Smooth muscle cell of the umbilical artery (primary cell): Measurements from ENCODE around the gene TJP3. TPM values are rescaled to one million over a fixed set of nuclear protein-coding genes. Genes with fewer than 3 reads are reported as not detected.

Experiments used
- total RNA-seq: library from RNA; depleted of rRNA; stranded (reverse); fragments of >200 nt; gene quantifications from 2 replicates; pipeline ENCODE4 v1.2.3, GENCODE V29; 2014

The TJP3 gene, protein sequence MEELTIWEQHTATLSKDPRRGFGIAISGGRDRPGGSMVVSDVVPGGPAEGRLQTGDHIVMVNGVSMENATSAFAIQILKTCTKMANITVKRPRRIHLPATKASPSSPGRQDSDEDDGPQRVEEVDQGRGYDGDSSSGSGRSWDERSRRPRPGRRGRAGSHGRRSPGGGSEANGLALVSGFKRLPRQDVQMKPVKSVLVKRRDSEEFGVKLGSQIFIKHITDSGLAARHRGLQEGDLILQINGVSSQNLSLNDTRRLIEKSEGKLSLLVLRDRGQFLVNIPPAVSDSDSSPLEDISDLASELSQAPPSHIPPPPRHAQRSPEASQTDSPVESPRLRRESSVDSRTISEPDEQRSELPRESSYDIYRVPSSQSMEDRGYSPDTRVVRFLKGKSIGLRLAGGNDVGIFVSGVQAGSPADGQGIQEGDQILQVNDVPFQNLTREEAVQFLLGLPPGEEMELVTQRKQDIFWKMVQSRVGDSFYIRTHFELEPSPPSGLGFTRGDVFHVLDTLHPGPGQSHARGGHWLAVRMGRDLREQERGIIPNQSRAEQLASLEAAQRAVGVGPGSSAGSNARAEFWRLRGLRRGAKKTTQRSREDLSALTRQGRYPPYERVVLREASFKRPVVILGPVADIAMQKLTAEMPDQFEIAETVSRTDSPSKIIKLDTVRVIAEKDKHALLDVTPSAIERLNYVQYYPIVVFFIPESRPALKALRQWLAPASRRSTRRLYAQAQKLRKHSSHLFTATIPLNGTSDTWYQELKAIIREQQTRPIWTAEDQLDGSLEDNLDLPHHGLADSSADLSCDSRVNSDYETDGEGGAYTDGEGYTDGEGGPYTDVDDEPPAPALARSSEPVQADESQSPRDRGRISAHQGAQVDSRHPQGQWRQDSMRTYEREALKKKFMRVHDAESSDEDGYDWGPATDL
- not detected in 2 replicates for total RNA-seq

DNA sequence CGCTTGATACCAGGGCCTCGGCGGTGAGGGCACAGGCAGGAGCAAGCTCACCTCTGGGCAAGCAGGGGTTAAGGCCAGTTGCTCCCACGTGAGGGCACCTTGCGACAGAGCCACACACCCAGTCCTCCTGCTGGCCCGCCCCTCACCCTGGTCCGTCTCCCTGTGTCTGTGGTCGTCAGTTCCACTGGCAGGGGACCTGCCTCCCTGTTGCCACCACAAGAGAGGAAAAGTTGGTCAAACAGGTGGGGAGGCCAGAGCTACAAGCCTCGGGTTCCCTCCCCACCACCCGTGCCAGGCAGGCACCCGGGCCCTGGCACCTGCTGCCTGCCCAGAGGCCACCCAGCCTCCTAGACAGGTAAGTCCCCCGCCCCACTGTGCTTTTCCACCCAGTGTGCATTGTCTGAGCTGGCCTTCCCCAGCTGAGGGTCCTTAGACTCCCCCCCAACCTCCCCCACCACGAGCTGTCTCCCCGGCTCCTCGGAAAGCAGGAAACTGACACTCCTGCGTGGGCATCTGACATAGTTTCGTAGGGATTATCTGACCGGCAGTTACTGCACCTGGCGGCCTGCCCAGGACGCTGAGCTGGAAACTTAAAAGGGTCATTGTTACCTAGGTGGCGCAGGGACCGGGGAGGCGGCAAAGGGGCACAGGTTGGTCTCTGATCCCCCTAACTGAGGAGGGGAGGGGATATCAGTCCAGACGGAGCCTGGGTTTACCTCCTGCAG lies at the start of gene TJP3:
Gene TJP3 (plus strand): TSS at position 178 of the 725 bp plus-strand sequence. CDS start 20,049 bp downstream, outside the sequence.

GRCh38 chr19:3700242-3701032 lies 7.7 kb upstream of the TJP3 start, which contains the start of gene PIP5K1C:
TSS of gene PIP5K1C (minus strand) at chr19:3700468. CDS start at chr19:3700390, 78 bp downstream.

GRCh38 chr19:3761382-3762129 lies 53.4 kb downstream of the TJP3 start, which contains the start of gene APBA3:
TSS of gene APBA3 (minus strand) at chr19:3761692. CDS start at chr19:3760264, 1,428 bp downstream.

DNA sequence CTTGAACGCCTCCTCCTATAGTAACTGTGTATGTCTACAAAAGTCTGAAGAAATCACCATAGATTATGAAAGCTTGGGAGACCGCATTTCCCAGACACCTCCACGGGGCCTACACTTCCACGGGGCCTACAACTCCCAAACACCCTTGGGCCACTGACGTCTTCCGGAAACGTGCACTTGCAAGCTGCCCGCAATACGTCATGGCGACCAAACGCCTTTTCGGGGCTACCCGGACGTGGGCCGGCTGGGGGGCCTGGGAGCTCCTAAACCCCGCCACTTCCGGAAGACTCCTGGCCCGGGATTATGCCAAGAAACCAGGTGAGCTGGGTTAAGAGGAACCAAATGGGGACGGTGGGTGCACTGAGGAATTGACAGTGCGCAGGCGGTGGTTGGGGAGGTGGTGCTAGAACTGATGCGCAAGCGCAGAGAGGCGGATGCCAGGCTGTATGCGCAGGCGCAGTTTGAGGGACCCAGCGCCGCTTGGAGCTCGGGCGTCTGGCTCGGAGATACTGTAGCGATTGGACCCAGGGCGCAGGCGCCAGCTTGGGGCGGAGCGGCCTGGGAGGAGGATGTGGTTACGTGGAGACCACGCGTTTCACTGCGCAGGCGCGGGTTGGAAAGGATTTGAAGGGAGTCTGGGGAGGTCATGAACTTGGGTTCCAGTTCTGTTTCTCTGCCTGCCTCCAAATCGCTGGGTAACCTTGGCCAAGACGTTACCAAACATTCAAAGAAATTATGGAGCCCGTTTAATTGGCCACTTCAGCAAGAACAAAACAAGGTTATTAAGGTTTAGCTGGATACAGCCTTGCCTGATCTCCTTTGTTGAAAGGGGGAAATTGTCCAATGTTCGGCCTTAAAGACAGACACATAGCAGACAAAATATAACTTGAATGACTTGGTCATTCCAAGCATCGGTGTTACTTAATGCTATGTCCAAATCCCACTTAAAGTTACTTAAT lies 54.6 kb downstream of the TJP3 start, which contains the start of gene MRPL54:
Gene MRPL54 (plus strand): TSS at position 182 of the 959 bp plus-strand sequence. CDS start 19 bp downstream, at position 201.

GRCh38 chr19:3771906-3772455 lies 63.8 kb downstream of the TJP3 start, which contains the start of gene RAX2:
TSS of gene RAX2 (minus strand) at chr19:3772228. CDS start at chr19:3771742, 486 bp downstream.

DNA sequence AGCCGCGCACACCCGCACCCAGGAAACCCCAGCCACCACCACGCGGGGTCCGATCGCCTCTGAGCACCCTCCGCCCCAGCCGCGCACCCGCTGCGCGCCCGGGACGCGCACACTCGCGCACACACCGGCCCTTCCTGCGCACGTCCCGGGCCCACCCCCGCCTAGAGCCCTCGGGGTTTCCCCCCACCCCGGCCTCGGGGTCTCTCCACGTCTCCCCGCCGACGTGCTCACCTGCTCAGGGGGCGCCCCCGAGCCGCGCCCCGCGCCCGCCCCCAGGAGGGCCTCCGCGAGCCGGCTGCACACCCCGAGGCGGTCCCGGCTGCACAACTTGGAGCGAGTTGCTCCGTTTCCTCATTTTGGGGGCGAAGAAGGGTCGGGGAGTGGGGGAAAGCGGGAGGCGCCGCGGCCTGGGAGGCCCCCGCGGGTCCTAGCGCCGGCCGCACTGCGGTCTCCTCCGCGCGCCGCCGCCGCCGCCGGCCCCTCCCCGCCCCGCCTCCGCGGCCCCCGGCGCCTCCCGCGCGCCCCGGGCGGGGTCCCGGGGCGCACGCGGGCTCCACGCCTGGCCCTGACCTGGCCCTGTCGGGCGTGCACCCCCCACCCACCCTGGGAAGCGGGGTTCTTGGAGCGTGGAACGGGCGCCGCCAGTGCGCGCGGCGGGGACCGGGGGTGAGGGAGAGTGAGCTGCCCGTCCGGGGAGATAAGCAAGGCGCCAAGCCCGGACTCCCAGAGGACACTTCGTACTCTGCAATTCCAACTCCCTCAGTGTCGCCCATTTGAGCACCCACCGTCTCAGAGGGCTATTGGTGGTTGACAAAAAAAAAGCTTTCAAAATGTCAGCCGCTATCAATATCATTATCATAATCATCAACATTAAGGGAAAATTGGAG lies 78.0 kb downstream of the TJP3 start, which contains the start of gene MATK:
Gene MATK (minus strand): TSS at position 444 of the 887 bp plus-strand sequence. CDS start 1,246 bp downstream, outside the sequence.

Other genes starting within 250 kb of the TJP3 start
- gene SMIM24, start 227.9 kb upstream of the TJP3 start, total RNA-seq: not detected in 2 replicates
- gene SMIM44, start 224.9 kb upstream of the TJP3 start, total RNA-seq: not detected in 2 replicates
- 8.0 and 11.7 TPM in 2 replicates for gene DOHH, start 207.7 kb upstream of the TJP3 start, total RNA-seq
- gene FZR1, start 202.1 kb upstream of the TJP3 start, total RNA-seq: 29.7 and 51.3 TPM in 2 replicates
- not detected in 2 replicates for gene TEKTIP1, start 169.2 kb upstream of the TJP3 start, total RNA-seq
- 117 and 155 TPM in 2 replicates for gene MFSD12, start 150.8 kb upstream of the TJP3 start, total RNA-seq
- 55.8 and 65.8 TPM in 2 replicates for gene HMG20B, start 135.4 kb upstream of the TJP3 start, total RNA-seq
- under 0.01 TPM in 1 of 2 replicates, not detected in the other for gene GIPC3, start 122.9 kb upstream of the TJP3 start, total RNA-seq
- gene TBXA2R, start 101.5 kb upstream of the TJP3 start, total RNA-seq: 0.89 and 2.2 TPM in 2 replicates
- gene CACTIN, start 81.6 kb upstream of the TJP3 start, total RNA-seq: 20.2 and 32.9 TPM in 2 replicates
- 38.9 and 62.7 TPM in 2 replicates for gene PIP5K1C, start 7.9 kb upstream of the TJP3 start, total RNA-seq
- gene APBA3, start 53.3 kb downstream of the TJP3 start, total RNA-seq: 26.5 and 27.6 TPM in 2 replicates
- 13.4 and 36.8 TPM in 2 replicates for gene MRPL54, start 54.3 kb downstream of the TJP3 start, total RNA-seq
- gene RAX2, start 63.8 kb downstream of the TJP3 start, total RNA-seq: not detected in 2 replicates
- not detected in 2 replicates for gene MATK, start 78.0 kb downstream of the TJP3 start, total RNA-seq
- not detected in 2 replicates for gene ZFR2, start 160.7 kb downstream of the TJP3 start, total RNA-seq
- not detected in 2 replicates for gene ATCAY, start 172.3 kb downstream of the TJP3 start, total RNA-seq
- not detected in 2 replicates for gene NMRK2, start 224.7 kb downstream of the TJP3 start, total RNA-seq